ENCODE data around the gene RPRM. TPM values are rescaled to one million over a fixed set of nuclear protein-coding genes. Genes with fewer than 3 reads are reported as not detected.

The RPRM gene
- 0.29 and 0.36 TPM in 2 replicates for total RNA-seq

- H2AFZ ChIP-seq (ENCODE audit: low read length): peak within 1 kb of the TSS; percentile 70
- H3K27ac ChIP-seq (ENCODE audit: low read depth, low read length): no peak within 1 kb of the TSS
- peaks cover 33% of the 10 kb centered on the region for H3K27me3 ChIP-seq (ENCODE audit: insufficient read depth, low read length)
- H3K36me3 ChIP-seq (ENCODE audit: insufficient read depth, low read length): no peaks in the 10 kb centered on the region
- H3K4me3 ChIP-seq (ENCODE audit: insufficient read depth, low read length): peak within 1 kb of the TSS; percentile 64
- H3K4me1 ChIP-seq (ENCODE audit: insufficient read depth, low read length): no peaks in the 10 kb centered on the region
- peak; percentile 91 for DNase-seq (ENCODE audit: insufficient read length, low spot score, missing footprints)
- H3K4me2 ChIP-seq (ENCODE audit: insufficient read depth, low read length): peak within 1 kb of the TSS; percentile 77
- no peaks in the 10 kb centered on the region for H3K79me2 ChIP-seq (ENCODE audit: insufficient read depth, low read length)
- TF ChIP-seq CTCF (IDR thresholded peaks at IDR 0.05; ENCODE audit: extremely low read depth, low read depth, low read length): peak; percentile 75
- H3K9me3 ChIP-seq (ENCODE audit: low read depth, low read length): no peaks in the 10 kb centered on the region
- H4K20me1 ChIP-seq (ENCODE audit: insufficient read depth, low read length): no peaks in the 10 kb centered on the region
Observed at GRCh38 chr2:153478289-153479261, at the start of gene RPRM. Gene RPRM (minus strand): TSS chr2:153478762. CDS start chr2:153478565, 197 bp downstream.

GRCh38 chr2:153519257-153519875 is 40.8 kb upstream of the RPRM start:
- Histone ChIP-seq H3K4me2 (ENCODE audit: insufficient read depth, low read length) (no peak overlapping the region), H4K20me1 (ENCODE audit: insufficient read depth, low read length) (no peaks in the 10 kb centered on the region), H3K4me3 (ENCODE audit: insufficient read depth, low read length) (no peak overlapping the region), H3K27me3 (ENCODE audit: insufficient read depth, low read length) (no peaks in the 10 kb centered on the region), H3K36me3 (ENCODE audit: insufficient read depth, low read length) (no peaks in the 10 kb centered on the region), H3K9me3 (ENCODE audit: low read depth, low read length) (no peaks in the 10 kb centered on the region), H3K79me2 (ENCODE audit: insufficient read depth, low read length) (no peaks in the 10 kb centered on the region), H2AFZ (ENCODE audit: low read length) (no peak overlapping the region), H3K27ac (ENCODE audit: low read depth, low read length) (no peak overlapping the region), H3K4me1 (ENCODE audit: insufficient read depth, low read length) (no peaks in the 10 kb centered on the region)
- DNase-seq (ENCODE audit: insufficient read length, low spot score, missing footprints): no peak
- peak; percentile 70 for TF ChIP-seq CTCF (IDR thresholded peaks at IDR 0.05; ENCODE audit: extremely low read depth, low read depth, low read length)

- TF ChIP-seq CTCF (IDR thresholded peaks at IDR 0.05; ENCODE audit: extremely low read depth, low read depth, low read length): no peak
- no peaks in the 10 kb centered on the region for H3K27me3 ChIP-seq (ENCODE audit: insufficient read depth, low read length)
- no peaks in the 10 kb centered on the region for H3K79me2 ChIP-seq (ENCODE audit: insufficient read depth, low read length)
- no peak overlapping the region for H2AFZ ChIP-seq (ENCODE audit: low read length)
- no peaks in the 10 kb centered on the region for H3K4me1 ChIP-seq (ENCODE audit: insufficient read depth, low read length)
- no peak for DNase-seq (ENCODE audit: insufficient read length, low spot score, missing footprints)
- H3K4me3 ChIP-seq (ENCODE audit: insufficient read depth, low read length): no peak overlapping the region
- H3K9me3 ChIP-seq (ENCODE audit: low read depth, low read length): no peaks in the 10 kb centered on the region
- H3K4me2 ChIP-seq (ENCODE audit: insufficient read depth, low read length): no peak overlapping the region
- no peaks in the 10 kb centered on the region for H3K36me3 ChIP-seq (ENCODE audit: insufficient read depth, low read length)
- no peak overlapping the region for H3K27ac ChIP-seq (ENCODE audit: low read depth, low read length)
- H4K20me1 ChIP-seq (ENCODE audit: insufficient read depth, low read length): no peaks in the 10 kb centered on the region
Observed at GRCh38 chr2:153512331-153512730, 33.8 kb upstream of the RPRM start.

GRCh38 chr2:153510996-153511395 is 32.4 kb upstream of the RPRM start:
- Histone ChIP-seq H3K4me2 (ENCODE audit: insufficient read depth, low read length) (no peak overlapping the region), H3K9me3 (ENCODE audit: low read depth, low read length) (no peaks in the 10 kb centered on the region), H3K27ac (ENCODE audit: low read depth, low read length) (no peak overlapping the region), H3K36me3 (ENCODE audit: insufficient read depth, low read length) (no peaks in the 10 kb centered on the region), H3K27me3 (ENCODE audit: insufficient read depth, low read length) (no peaks in the 10 kb centered on the region), H3K79me2 (ENCODE audit: insufficient read depth, low read length) (no peaks in the 10 kb centered on the region), H4K20me1 (ENCODE audit: insufficient read depth, low read length) (no peaks in the 10 kb centered on the region), H3K4me3 (ENCODE audit: insufficient read depth, low read length) (no peak overlapping the region), H3K4me1 (ENCODE audit: insufficient read depth, low read length) (no peaks in the 10 kb centered on the region), H2AFZ (ENCODE audit: low read length) (no peak overlapping the region)
- TF ChIP-seq CTCF (IDR thresholded peaks at IDR 0.05; ENCODE audit: extremely low read depth, low read depth, low read length): no peak
- DNase-seq (ENCODE audit: insufficient read length, low spot score, missing footprints): no peak
